Transverse colon (tissue), 4 donors: Measurements from ENCODE around the gene PRKACG. TPM values are rescaled to one million over a fixed set of nuclear protein-coding genes. Genes with fewer than 3 reads are reported as not detected.

Experiments used
- DNase-seq: peaks from one replicate; pipeline ENCODE4 v3.0.0-alpha.2; 2019
- H3K27ac ChIP-seq, 4 donors: fragments of 200-600 bp; sonication (generic); 2 replicates each; pipeline ENCODE4 v1.5.1; 2016 to 2018; ENCODE audit warnings: inconsistent platforms in 4 of 4
- H3K27me3 ChIP-seq: fragments of 200-600 bp; sonication (generic); 2 replicates; pipeline ENCODE4 v1.5.1; 2017; ENCODE audit warnings: inconsistent platforms
- H3K36me3 ChIP-seq, 4 donors: fragments of 200-600 bp; sonication (generic); 2 replicates each; pipeline ENCODE4 v1.5.1; 2017 to 2019; ENCODE audit warnings: inconsistent platforms in 4 of 4
- H3K4me1 ChIP-seq, 4 donors: fragments of 200-600 bp; sonication (generic); 2 replicates each; pipeline ENCODE4 v1.5.1; 2017 to 2020; ENCODE audit warnings: inconsistent platforms in 4 of 4
- H3K4me3 ChIP-seq, 4 donors: fragments of 200-600 bp; sonication (generic); 1 replicate in 1 of 4; 2 replicates in 3 of 4; pipeline versions ENCODE4 v1.5.1 to v1.6.1; 2017 to 2019; ENCODE audit warnings: inconsistent platforms in 4 of 4
- H3K9me3 ChIP-seq, 2 donors: fragments of 200-600 bp; sonication (generic); 2 replicates each; pipeline ENCODE4 v1.5.1; 2017 to 2019; ENCODE audit warnings: inconsistent platforms in 2 of 2
- CTCF ChIP-seq, 5 experiments: fragments of 200-600 bp in 3 of 5; fragments of 450-650 bp in 2 of 5; sonication (generic) in 3 of 5; IDR thresholded peaks; 1 replicate in 2 of 5; 2 replicates in 3 of 5; pipeline ENCODE4 v1.5.1; 2016 to 2017; ENCODE audit warnings: antibody characterized with exemption in 5 of 5, inconsistent platforms in 3 of 5, mild to moderate bottlenecking in 2 of 5, moderate library complexity in 1 of 5
- EP300 ChIP-seq: sonication (generic); formaldehyde crosslinking; IDR thresholded peaks from one replicate; pipeline ENCODE4 v1.6.1; 2017; ENCODE audit warnings: antibody characterized with exemption, low read depth
- POLR2A ChIP-seq: fragments of 450-650 bp; IDR thresholded peaks from one replicate; pipeline ENCODE4 v1.6.1; 2016; ENCODE audit warnings: antibody characterized with exemption, mild to moderate bottlenecking, moderate library complexity
- POLR2AphosphoS5 ChIP-seq, 3 donors: sonication (generic); formaldehyde crosslinking; IDR thresholded peaks; one replicate each; pipeline ENCODE4 v1.6.1; 2016; ENCODE audit warnings: antibody characterized with exemption in 3 of 3
- whole genome bisulfite sequencing, 2 donors: methylation state at CpG; one replicate each; pipeline ENCODE4 v1.1.5; 2018; ENCODE audit warnings: low coverage in 1 of 2; 5-methylcytosine and 5-hydroxymethylcytosine counted together
- in situ Hi-C, 4 donors: fragments of 200-750 bp; cut with MboI; loops; one replicate each; pipeline versions ENCODE4 v1.15.0 to v1.15.1; 2017; ENCODE audit warnings: low sequenced_read_pairs in 3 of 4, low pct_ligation_motif_present in 1 of 4, low pct_unique_long_range_greater_than_20kb in 1 of 4
- intact Hi-C: fragments of 100-400 bp; cut with DNase I; formaldehyde crosslinking; loops from one replicate; pipeline ENCODE4 v1.15.1; 2023; ENCODE audit warnings: low total_unique reads
- total RNA-seq, 4 donors: library from RNA; depleted of rRNA; stranded (reverse); fragments of >200 nt; gene quantifications; one replicate each; pipeline ENCODE4 v1.1.0, GENCODE V29; 2016

PRKACG gene
- total RNA-seq, 4 donors from 2014 or later = not detected

- H3K4me3 ChIP-seq = no peak overlapping the region
- no peak overlapping the region for H3K27ac ChIP-seq
- intact Hi-C loops (no loop called here), in situ Hi-C loops (loop anchor here in 2 of 4 donors (10.0 to 25.0 kb wide), 2 partner anchors 425 to 433 kb away; no protein-coding TSS in a partner anchor)
- no peaks in the 10 kb centered on the region for H3K36me3 ChIP-seq
- no peaks in the 10 kb centered on the region for H3K27me3 ChIP-seq
- WGBS, 2 donors = 43 to 50% methylated on average over 2 to 3 of the region's 3 CpGs
- TF ChIP-seq CTCF (IDR thresholded peaks at IDR 0.05) (no peak), POLR2AphosphoS5 (IDR thresholded peaks at IDR 0.05) (no peak), POLR2A (no peak), EP300 (no peak)
- H3K9me3 ChIP-seq = no peaks in the 10 kb centered on the region
- peaks cover 0 to 6% (median 0%) of the 10 kb centered on the region in 4 donors for H3K4me1 ChIP-seq
- no peak for DNase-seq
Observed at GRCh38 chr9:69019808-69020207, 5.9 kb upstream of the PRKACG start.

- in situ Hi-C loops (loop anchor here in 1 of 4 donors (25.0 kb wide), 1 partner anchor 431 kb away; no protein-coding TSS in a partner anchor), intact Hi-C loops (no loop called here)
Observed at GRCh38 chr9:69018737-69019136, 4.8 kb upstream of the PRKACG start.

GRCh38 chr9:69016191-69017096 lies 2.5 kb upstream of the PRKACG start:
- Histone ChIP-seq H3K9me3 (no peaks in the 10 kb centered on the region), H3K4me3 (no peak overlapping the region), H3K36me3 (no peaks in the 10 kb centered on the region), H3K4me1 (peaks cover 0 to 6% (median 0%) of the 10 kb centered on the region in 4 donors), H3K27me3 (no peaks in the 10 kb centered on the region), H3K27ac (no peak overlapping the region)
- WGBS, 2 donors = 77 to 81% methylated on average over 4 to 5 of the region's 5 CpGs
- no peak for DNase-seq
- TF ChIP-seq POLR2A (no peak), POLR2AphosphoS5 (IDR thresholded peaks at IDR 0.05) (no peak), EP300 (no peak), CTCF (IDR thresholded peaks at IDR 0.05) (no peak)
- intact Hi-C loops = no loop called here
- in situ Hi-C loops = loop anchor here in 1 of 4 donors (25.0 kb wide), 1 partner anchor 429 kb away; no protein-coding TSS in a partner anchor

More at GRCh38 chr9:69018737-69019136, 4.8 kb upstream of the PRKACG start:
- H3K27me3 ChIP-seq = no peaks in the 10 kb centered on the region
- H3K27ac ChIP-seq = no peak overlapping the region
- no peak for DNase-seq
- TF ChIP-seq EP300 (no peak), CTCF (IDR thresholded peaks at IDR 0.05) (no peak), POLR2A (no peak), POLR2AphosphoS5 (IDR thresholded peaks at IDR 0.05) (no peak)
- WGBS, 2 donors = 75% methylated on average over 5 of the region's 5 CpGs; no CpG with 5 or more reads in 1 of the 2 donors
- H3K9me3 ChIP-seq = no peaks in the 10 kb centered on the region
- no peak overlapping the region for H3K4me3 ChIP-seq
- H3K36me3 ChIP-seq = no peaks in the 10 kb centered on the region
- peaks cover 0 to 6% (median 0%) of the 10 kb centered on the region in 4 donors for H3K4me1 ChIP-seq

- 95% methylated on average over 24 of the region's 26 CpGs; no CpG with 5 or more reads in 1 of the 2 donors for WGBS, 2 donors
- Histone ChIP-seq H3K27ac (no peak overlapping the region), H3K27me3 (no peaks in the 10 kb centered on the region), H3K4me3 (no peak overlapping the region), H3K9me3 (no peaks in the 10 kb centered on the region), H3K36me3 (no peaks in the 10 kb centered on the region), H3K4me1 (peaks cover 0 to 6% (median 0%) of the 10 kb centered on the region in 4 donors)
- in situ Hi-C loops (loop anchor here in 1 of 4 donors (25.0 kb wide), 1 partner anchor 426 kb away; no protein-coding TSS in a partner anchor), intact Hi-C loops (no loop called here)
- TF ChIP-seq EP300 = no peak
- TF ChIP-seq POLR2AphosphoS5 (IDR thresholded peaks at IDR 0.05) = no peak
- no peak for TF ChIP-seq POLR2A
- no peak for TF ChIP-seq CTCF (IDR thresholded peaks at IDR 0.05)
- no peak for DNase-seq
Observed at GRCh38 chr9:69013382-69013727, 558 bp downstream of the PRKACG start.
